ENCODE data around the gene LRBA. TPM values are rescaled to one million over a fixed set of nuclear protein-coding genes. Genes with fewer than 3 reads are reported as not detected.

Gene LRBA
- total RNA-seq, 2 donors from 2014 or later = 55.5 to 77.7 TPM

DNA sequence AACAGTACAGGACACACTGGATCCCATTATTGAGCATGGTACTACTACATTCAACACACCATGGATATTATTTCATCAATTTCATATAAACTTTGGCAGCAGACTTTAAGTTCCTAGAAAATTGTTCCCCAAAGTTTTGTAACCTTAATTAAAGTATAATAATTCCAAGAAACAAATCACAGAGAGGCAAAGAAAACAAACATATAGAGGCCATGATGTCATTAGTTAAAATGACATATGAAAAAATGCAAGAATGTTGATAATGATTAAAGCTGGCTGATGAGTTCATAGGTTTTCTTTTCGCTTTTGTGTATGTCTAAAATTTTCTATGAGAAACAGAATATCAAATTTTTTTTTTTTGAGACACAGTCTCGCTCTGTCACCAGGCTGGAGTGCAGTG is 26.8 kb downstream of the LRBA start:
- Histone ChIP-seq H3K27ac (no peak overlapping the region), H3K36me3 (no peaks in the 10 kb centered on the region), H3K27me3 (no peaks in the 10 kb centered on the region), H3K9me3 (no peaks in the 10 kb centered on the region), H3K4me1 (no peaks in the 10 kb centered on the region), H3K4me3 (no peak overlapping the region), H3K9ac (ENCODE audit: low read depth in 2 of 2, low read length in 2 of 2) (no peak overlapping the region)
- TF ChIP-seq, protein P1, sequence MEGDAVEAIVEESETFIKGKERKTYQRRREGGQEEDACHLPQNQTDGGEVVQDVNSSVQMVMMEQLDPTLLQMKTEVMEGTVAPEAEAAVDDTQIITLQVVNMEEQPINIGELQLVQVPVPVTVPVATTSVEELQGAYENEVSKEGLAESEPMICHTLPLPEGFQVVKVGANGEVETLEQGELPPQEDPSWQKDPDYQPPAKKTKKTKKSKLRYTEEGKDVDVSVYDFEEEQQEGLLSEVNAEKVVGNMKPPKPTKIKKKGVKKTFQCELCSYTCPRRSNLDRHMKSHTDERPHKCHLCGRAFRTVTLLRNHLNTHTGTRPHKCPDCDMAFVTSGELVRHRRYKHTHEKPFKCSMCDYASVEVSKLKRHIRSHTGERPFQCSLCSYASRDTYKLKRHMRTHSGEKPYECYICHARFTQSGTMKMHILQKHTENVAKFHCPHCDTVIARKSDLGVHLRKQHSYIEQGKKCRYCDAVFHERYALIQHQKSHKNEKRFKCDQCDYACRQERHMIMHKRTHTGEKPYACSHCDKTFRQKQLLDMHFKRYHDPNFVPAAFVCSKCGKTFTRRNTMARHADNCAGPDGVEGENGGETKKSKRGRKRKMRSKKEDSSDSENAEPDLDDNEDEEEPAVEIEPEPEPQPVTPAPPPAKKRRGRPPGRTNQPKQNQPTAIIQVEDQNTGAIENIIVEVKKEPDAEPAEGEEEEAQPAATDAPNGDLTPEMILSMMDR (IDR thresholded peaks at IDR 0.05) = no peak
- intact Hi-C loops (cut with DNase I) = no loop called here
- DNase-seq = no peak

DNA sequence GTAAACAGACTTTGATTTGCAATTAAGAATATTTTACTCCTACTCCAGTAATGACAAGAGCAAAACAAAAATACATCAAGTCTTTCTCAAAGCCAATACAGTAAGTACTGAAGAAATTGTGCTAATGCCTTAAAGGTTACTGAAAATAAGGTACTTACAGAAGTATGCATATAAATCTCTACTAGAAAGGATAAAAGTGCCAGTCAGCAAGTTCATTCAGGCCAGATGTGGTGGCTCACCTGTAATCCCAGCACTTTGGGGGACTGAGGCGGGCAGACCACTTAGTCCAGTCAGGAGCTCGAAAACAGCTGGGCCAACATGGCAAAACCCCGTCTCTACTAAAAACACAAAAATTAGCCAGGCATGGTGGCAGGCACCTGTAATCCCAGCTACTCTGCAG is 27.9 kb downstream of the LRBA start:
- Histone ChIP-seq H3K27ac (no peak overlapping the region), H3K9me3 (no peaks in the 10 kb centered on the region), H3K4me3 (no peak overlapping the region), H3K4me1 (no peaks in the 10 kb centered on the region), H3K36me3 (no peaks in the 10 kb centered on the region), H3K27me3 (no peaks in the 10 kb centered on the region), H3K9ac (ENCODE audit: low read depth in 2 of 2, low read length in 2 of 2) (no peak overlapping the region)
- no peak for DNase-seq
- intact Hi-C loops (cut with DNase I) = no loop called here
- TF ChIP-seq, protein P1 (IDR thresholded peaks at IDR 0.05) = no peak

DNA sequence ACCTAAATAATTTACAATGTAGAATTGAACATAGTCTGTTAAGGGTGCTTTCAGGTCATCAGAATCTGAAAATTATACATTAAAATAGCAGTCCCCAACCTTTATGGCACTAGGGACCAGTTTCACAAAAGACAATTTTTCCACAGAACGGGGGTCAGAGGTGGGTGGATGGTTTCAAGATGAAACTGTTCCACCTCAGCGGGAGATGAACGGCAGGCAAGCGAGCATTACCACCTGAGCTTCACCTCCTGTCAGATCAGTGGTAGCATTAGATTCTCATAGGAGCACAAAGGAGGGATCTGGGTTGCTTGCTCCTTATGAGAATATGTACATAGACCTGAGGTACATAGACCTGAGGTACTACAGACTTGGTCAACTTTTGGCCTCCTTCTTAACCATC is 29.0 kb downstream of the LRBA start:
- no peak overlapping the region for H3K9ac ChIP-seq (ENCODE audit: low read depth in 2 of 2, low read length in 2 of 2)

DNA sequence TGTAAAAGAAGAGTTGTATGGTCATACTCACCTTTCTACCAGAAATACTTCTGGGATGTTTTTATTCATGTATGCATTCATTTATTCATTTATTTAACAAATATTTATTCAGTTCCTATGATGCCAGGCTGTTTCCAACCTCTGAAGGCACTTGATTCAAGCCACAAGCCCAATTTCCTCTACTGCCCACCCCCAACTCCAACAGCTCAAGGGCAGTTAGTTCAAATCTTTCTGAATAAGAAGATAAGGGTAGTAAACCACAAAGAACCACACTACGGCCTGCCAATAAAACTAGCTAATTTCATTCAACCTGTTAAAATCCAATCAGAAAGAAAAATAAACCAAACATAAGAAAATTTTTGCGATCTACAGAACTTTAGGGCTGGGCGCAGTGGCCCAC is 31.2 kb downstream of the LRBA start:
- intact Hi-C loops (cut with DNase I) = no loop called here
- Histone ChIP-seq H3K4me1 (no peaks in the 10 kb centered on the region), H3K4me3 (no peak overlapping the region), H3K36me3 (no peaks in the 10 kb centered on the region), H3K27me3 (no peaks in the 10 kb centered on the region), H3K27ac (no peak overlapping the region), H3K9ac (ENCODE audit: low read depth in 2 of 2, low read length in 2 of 2) (no peak overlapping the region), H3K9me3 (no peaks in the 10 kb centered on the region)
- DNase-seq = no peak
- TF ChIP-seq, protein P1 (IDR thresholded peaks at IDR 0.05) = no peak

More for the DNA sequence above, 29.0 kb downstream of the LRBA start:
- H3K9me3 ChIP-seq = no peaks in the 10 kb centered on the region
- no peaks in the 10 kb centered on the region for H3K36me3 ChIP-seq
- no peak overlapping the region for H3K27ac ChIP-seq
- no peaks in the 10 kb centered on the region for H3K27me3 ChIP-seq
- DNase-seq = no peak
- no peak overlapping the region for H3K4me3 ChIP-seq
- TF ChIP-seq, protein P1 (IDR thresholded peaks at IDR 0.05) = no peak
- no peaks in the 10 kb centered on the region for H3K4me1 ChIP-seq
- intact Hi-C loops (cut with DNase I) = no loop called here

DNA sequence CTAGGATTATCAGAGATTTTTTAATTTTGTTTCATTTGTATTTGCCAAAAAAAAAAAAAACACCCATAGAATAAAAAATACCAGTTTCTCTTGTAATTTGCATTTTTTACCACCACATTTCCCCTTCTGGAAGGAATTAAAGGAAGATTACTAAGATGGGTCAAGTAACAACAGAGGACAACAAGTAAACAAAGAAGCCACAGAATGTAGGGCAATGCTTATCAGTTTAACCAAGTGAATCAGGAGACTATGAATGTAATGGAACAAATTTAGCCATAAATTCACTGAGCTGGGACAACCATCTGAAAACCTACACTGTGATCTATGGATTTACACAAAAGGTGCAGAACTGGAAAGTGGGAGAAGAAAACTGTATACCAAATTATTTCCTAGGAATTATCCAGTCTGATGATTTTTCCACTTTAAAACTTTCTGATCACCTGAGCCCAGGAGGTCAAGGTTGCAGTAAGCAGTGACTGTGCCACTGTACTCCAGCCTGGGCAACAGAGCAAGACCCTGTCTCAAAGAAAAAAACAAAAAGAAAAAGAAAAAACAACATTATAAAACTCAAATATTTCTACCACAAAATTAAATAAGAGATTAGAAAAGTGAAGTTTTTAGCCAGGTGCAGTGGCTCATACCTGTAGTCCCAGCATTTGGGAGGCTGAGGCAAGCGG is 32.4 kb downstream of the LRBA start:
- H3K9ac ChIP-seq (ENCODE audit: low read depth in 2 of 2, low read length in 2 of 2) = no peak overlapping the region
- H3K9me3 ChIP-seq = no peaks in the 10 kb centered on the region
- no peaks in the 10 kb centered on the region for H3K36me3 ChIP-seq
- H3K4me1 ChIP-seq = no peaks in the 10 kb centered on the region
- intact Hi-C loops (cut with DNase I) = no loop called here
- no peak overlapping the region for H3K4me3 ChIP-seq
- H3K27me3 ChIP-seq = no peaks in the 10 kb centered on the region
- no peak overlapping the region for H3K27ac ChIP-seq
- DNase-seq = no peak
- TF ChIP-seq, protein P1 (IDR thresholded peaks at IDR 0.05) = no peak

All from colonic mucosa (tissue), 4 donors.